NCI-H1436 treated with DMSO at 0.1 percent for 48 hours (cell line): ENCODE measurements around the gene RELA.
"Not testable (repeated sequence)": the region's sequence is repeated elsewhere in the genome, so short reads cannot be mapped to it uniquely, and the experiment has no call there.

ENCODE experiments used
- DNase-seq: peaks from one replicate; lab custom pipeline; 2025; lab: John Stamatoyannopoulos, UW

The RELA gene

GRCh38 chr11:65662799-65663638 is at the start of gene RELA:
RELA (minus strand) TSS chr11:65662916; CDS start chr11:65662832, 84 bp downstream.
- DNase-seq: no peak

GRCh38 chr11:65711785-65712632 is 49.3 kb upstream of the RELA start, which contains the start of gene KAT5:
KAT5 (plus strand) TSS chr11:65712252; CDS start chr11:65712268, 16 bp downstream.
- DNase-seq: peak; percentile 87

GRCh38 chr11:65710421-65710820 is 47.7 kb upstream of the RELA start:
- DNase-seq: no peak

GRCh38 chr11:65709661-65710060 is 46.9 kb upstream of the RELA start:
- no peak for DNase-seq

- DNase-seq: no peak
Observed at GRCh38 chr11:65708451-65708850, 45.7 kb upstream of the RELA start.

- not testable (repeated sequence) for DNase-seq
Observed at GRCh38 chr11:65707002-65707401, 44.3 kb upstream of the RELA start.

GRCh38 chr11:65706303-65706763 is 43.6 kb upstream of the RELA start:
- DNase-seq: peak; percentile 43

- DNase-seq: no peak
Observed at GRCh38 chr11:65703846-65704245, 41.1 kb upstream of the RELA start.

- DNase-seq: no peak
Observed at GRCh38 chr11:65701686-65702085, 39.0 kb upstream of the RELA start.

GRCh38 chr11:65700399-65700798 is 37.7 kb upstream of the RELA start:
- no peak for DNase-seq

- DNase-seq: no peak
Observed at GRCh38 chr11:65699306-65699705, 36.6 kb upstream of the RELA start.

- DNase-seq: no peak
Observed at GRCh38 chr11:65698205-65698604, 35.5 kb upstream of the RELA start.

GRCh38 chr11:65696802-65697552 is 34.3 kb upstream of the RELA start:
- no peak for DNase-seq

GRCh38 chr11:65695459-65696241 is 32.9 kb upstream of the RELA start:
- peak; percentile 16 for DNase-seq

GRCh38 chr11:65692367-65692766 is 29.7 kb upstream of the RELA start:
- DNase-seq: no peak

GRCh38 chr11:65691847-65692246 is 29.1 kb upstream of the RELA start:
- DNase-seq: not testable (repeated sequence)

- DNase-seq: no peak
Observed at GRCh38 chr11:65685981-65686380, 23.3 kb upstream of the RELA start.

- DNase-seq: not testable (repeated sequence)
Observed at GRCh38 chr11:65683480-65683879, 20.8 kb upstream of the RELA start.

GRCh38 chr11:65680192-65680743 is 17.6 kb upstream of the RELA start:
- no peak for DNase-seq

GRCh38 chr11:65672982-65673381 is 10.3 kb upstream of the RELA start:
- no peak for DNase-seq
